ENCODE results near the gene FBXL7. TPM values are rescaled to one million over a fixed set of nuclear protein-coding genes. Genes with fewer than 3 reads are reported as not detected.

Gene FBXL7
- total RNA-seq, 1 donor = 11.2 TPM

GRCh38 chr5:15520856-15521255 lies 20.9 kb downstream of the FBXL7 start:
- TF ChIP-seq CTCF (IDR thresholded peaks at IDR 0.05; ENCODE audit: insufficient read depth, low read depth, low read length) = no peak
- no peak for DNase-seq (ENCODE audit: low read depth)
- no peak overlapping the region for H3K4me3 ChIP-seq (ENCODE audit: low read depth, low read length)

GRCh38 chr5:15521381-15522186 lies 21.6 kb downstream of the FBXL7 start:
- no peak for TF ChIP-seq CTCF (IDR thresholded peaks at IDR 0.05; ENCODE audit: insufficient read depth, low read depth, low read length)
- peak; percentile 20 for DNase-seq (ENCODE audit: low read depth)
- H3K4me3 ChIP-seq (ENCODE audit: low read depth, low read length) = no peak overlapping the region

DNA sequence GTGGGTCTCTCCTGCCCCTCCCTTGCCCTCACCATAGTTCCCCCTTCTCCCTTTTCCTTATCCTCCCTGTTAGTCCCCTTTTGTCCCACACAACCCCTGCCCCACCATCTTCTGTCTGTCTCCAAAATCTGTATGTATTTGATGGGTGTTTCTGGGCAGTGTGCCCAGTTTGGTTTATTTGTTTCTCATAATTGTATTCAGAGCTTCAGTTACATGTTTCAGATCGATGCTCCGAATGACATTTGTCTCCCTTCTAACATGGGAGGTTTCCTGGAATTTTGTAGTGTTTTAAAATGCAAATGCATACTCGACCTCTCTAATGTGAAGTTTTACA lies 22.2 kb downstream of the FBXL7 start:
- TF ChIP-seq CTCF (IDR thresholded peaks at IDR 0.05; ENCODE audit: insufficient read depth, low read depth, low read length) = no peak
- H3K4me3 ChIP-seq (ENCODE audit: low read depth, low read length) = no peak overlapping the region
- DNase-seq (ENCODE audit: low read depth) = no peak

GRCh38 chr5:15524712-15525111 lies 24.7 kb downstream of the FBXL7 start:
- no peak overlapping the region for H3K4me3 ChIP-seq (ENCODE audit: low read depth, low read length)
- DNase-seq (ENCODE audit: low read depth) = no peak
- TF ChIP-seq CTCF (IDR thresholded peaks at IDR 0.05; ENCODE audit: insufficient read depth, low read depth, low read length) = no peak

- DNase-seq (ENCODE audit: low read depth) = no peak
- H3K4me3 ChIP-seq (ENCODE audit: low read depth, low read length) = no peak overlapping the region
- TF ChIP-seq CTCF (IDR thresholded peaks at IDR 0.05; ENCODE audit: insufficient read depth, low read depth, low read length) = no peak
Observed at GRCh38 chr5:15525703-15526275, 25.8 kb downstream of the FBXL7 start.

DNA sequence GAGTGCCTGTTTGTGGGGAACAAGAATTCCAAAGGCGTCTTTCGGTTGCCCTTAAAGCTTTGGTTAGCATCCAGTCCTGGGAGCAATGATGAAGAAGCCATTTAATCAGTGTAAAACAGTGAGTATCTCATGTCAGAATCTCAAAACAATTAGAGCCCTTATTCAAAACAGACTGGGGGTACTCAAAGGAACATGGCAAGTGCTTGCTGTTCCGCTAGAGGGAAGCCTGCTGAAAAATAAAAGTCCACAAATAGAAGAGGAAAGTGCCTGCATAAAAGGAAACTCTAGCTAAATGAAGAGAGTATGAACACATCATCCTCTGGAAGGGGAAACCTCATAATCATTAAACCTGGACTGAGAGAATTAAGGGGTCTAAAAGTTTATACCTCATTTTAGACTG lies 26.4 kb downstream of the FBXL7 start:
- TF ChIP-seq CTCF (IDR thresholded peaks at IDR 0.05; ENCODE audit: insufficient read depth, low read depth, low read length) = no peak
- no peak overlapping the region for H3K4me3 ChIP-seq (ENCODE audit: low read depth, low read length)
- peak; percentile 22 for DNase-seq (ENCODE audit: low read depth)

Measured in fibroblast of villous mesenchyme (primary cell).